Effector CD8-positive, alpha-beta T cell (primary cell): ENCODE measurements around the gene MAML3.

Experiments
- DNase-seq: peaks from one replicate; lab custom pipeline; 2025; lab: John Stamatoyannopoulos, UW

Gene MAML3

GRCh38 chr4:139813881-139814280 lies 340.1 kb downstream of the MAML3 start:
- no peak for DNase-seq

- no peak for DNase-seq
These were observed 343.3 kb downstream of the MAML3 start for GRCh38 chr4:139810710-139811109.

GRCh38 chr4:139809757-139810140 lies 344.2 kb downstream of the MAML3 start:
- no peak for DNase-seq

DNA sequence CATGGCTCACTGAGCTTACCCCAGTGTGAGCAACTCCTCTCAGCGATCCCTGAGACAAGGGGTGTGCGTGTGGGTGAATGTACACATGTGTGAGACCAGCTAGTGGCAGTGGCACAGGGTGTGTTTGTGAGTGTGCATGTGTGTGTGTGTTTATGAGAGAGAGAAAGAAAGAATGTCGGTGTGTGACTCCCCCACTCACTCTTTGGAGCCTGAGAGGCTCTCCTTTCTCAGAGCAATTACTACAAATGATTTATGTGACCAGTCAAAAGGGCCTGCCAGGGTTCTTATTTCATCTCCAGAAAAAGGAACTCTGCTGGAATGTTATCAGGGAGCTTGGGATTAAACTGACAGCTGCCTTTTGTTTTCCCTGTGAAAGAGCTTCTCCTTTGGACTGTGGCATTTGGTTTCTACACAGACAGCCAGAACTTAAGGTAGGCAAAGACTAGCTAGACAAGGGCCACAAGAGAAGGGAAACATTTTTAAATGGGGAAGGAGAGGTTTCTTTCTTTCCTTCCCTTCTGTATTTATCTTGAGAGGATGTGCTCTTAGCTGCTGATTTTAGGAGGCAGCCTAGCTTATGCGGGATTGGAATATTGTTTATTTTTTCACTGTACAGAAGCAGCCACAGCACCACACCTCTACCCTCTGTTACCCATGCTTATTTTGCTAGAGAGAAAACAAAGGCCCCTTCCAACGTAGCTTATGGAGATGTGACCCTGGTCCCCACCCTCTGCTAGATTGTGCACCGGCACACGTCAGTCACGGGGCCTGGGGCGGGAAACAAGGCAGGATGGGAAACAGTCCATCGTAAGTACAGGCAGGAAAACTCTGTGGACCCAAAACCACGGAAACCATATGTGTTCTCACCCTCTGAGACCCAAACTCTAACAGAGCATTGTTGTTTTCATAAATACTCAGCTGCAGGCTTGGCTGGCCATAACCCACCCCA lies 344.9 kb downstream of the MAML3 start:
- no peak for DNase-seq

- no peak for DNase-seq
These were observed 345.6 kb downstream of the MAML3 start for GRCh38 chr4:139808381-139808807.

- DNase-seq = no peak
These were observed 346.5 kb downstream of the MAML3 start for GRCh38 chr4:139807483-139807882.

- no peak for DNase-seq
These were observed 347.1 kb downstream of the MAML3 start for GRCh38 chr4:139806929-139807328.

GRCh38 chr4:139802931-139803330 lies 351.1 kb downstream of the MAML3 start:
- no peak for DNase-seq

DNA sequence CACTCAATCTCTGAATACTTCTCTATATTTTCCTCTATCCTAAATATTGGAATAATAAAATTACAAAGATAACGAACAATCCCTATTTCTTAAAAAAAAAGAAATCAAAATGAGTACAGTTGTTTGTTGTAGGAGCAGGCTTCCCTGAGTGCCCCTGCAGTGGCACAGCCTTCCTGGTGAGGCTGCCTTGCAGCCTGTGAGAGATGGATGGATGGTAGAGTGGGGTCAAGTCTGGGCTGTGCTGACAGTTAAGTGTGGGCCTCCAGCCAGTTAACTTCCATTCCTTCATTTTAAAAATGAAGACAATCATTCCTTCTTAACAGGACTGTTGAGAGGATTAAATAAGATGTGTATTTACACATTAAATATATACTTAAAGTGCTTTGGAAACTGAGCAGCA lies 351.5 kb downstream of the MAML3 start:
- DNase-seq = no peak

GRCh38 chr4:139801895-139802294 lies 352.1 kb downstream of the MAML3 start:
- no peak for DNase-seq

GRCh38 chr4:139800082-139800481 lies 353.9 kb downstream of the MAML3 start:
- no peak for DNase-seq

- no peak for DNase-seq
These were observed 354.4 kb downstream of the MAML3 start for GRCh38 chr4:139799615-139800014.

GRCh38 chr4:139798456-139798855 lies 355.5 kb downstream of the MAML3 start:
- DNase-seq = no peak

- DNase-seq = no peak
These were observed 356.7 kb downstream of the MAML3 start for GRCh38 chr4:139797287-139797686.

GRCh38 chr4:139795527-139796314 lies 358.3 kb downstream of the MAML3 start:
- DNase-seq = no peak

GRCh38 chr4:139794158-139794954 lies 359.6 kb downstream of the MAML3 start:
- no peak for DNase-seq

DNA sequence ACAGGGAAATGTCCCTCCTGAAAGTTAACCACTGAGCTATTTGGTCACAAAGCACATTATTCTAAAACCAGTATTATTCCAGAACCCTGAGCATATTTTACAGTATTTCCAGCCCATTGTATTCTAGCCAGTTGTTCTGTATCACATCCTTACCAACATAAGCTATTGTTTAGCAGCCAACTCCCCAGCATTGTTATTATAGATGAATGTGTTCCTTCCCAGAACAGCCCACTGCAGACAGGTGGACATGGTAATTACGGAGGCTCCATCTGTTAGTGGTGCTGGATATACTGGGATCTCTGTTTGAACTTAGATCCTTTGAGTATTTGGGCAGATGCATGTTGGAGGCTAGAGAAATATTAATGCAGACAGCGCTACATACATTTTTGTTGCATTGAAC lies 362.3 kb downstream of the MAML3 start:
- DNase-seq = no peak

DNA sequence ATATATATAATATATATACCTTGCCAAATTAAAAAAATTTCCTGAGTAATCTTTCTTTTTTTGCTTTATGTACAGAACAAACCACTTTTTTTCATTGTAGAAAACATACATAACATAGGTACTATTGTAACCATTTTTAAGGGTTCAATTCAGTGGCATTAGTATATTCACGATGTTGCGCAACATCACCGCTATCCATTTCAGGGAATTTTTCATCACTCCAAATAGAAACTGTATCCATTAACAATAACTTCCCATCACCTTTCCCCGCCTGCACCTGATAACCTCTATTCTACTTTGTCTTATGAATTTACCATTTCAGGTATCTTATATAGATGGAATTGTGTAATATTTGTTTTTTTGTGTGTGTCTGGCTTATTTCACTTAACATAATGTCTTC lies 363.7 kb downstream of the MAML3 start:
- no peak for DNase-seq

- DNase-seq = no peak
These were observed 364.8 kb downstream of the MAML3 start for GRCh38 chr4:139789096-139789654.

GRCh38 chr4:139786494-139787354 lies 367.3 kb downstream of the MAML3 start:
- DNase-seq = no peak

- DNase-seq = no peak
These were observed 368.6 kb downstream of the MAML3 start for GRCh38 chr4:139785356-139785755.
